GM18526 (cell line): Measurements from ENCODE around the gene TP63.

ENCODE experiments used
- POLR2A ChIP-seq: IDR thresholded peaks from 3 replicates; pipeline ENCODE4 v1.6.1; 2011; ENCODE audit not compliant: insufficient read length; ENCODE audit errors: extremely low read depth

The TP63 gene

GRCh38 chr3:189772584-189772983 lies 141.4 kb downstream of the TP63 start:
- no peak for TF ChIP-seq POLR2A

- TF ChIP-seq POLR2A: no peak
Observed at GRCh38 chr3:189773056-189773455, 141.9 kb downstream of the TP63 start.

- TF ChIP-seq POLR2A: no peak
Observed at GRCh38 chr3:189776149-189776824, 145.1 kb downstream of the TP63 start.

- no peak for TF ChIP-seq POLR2A
Observed at GRCh38 chr3:189778340-189778950, 147.3 kb downstream of the TP63 start.

GRCh38 chr3:189779166-189779565 lies 148.0 kb downstream of the TP63 start:
- no peak for TF ChIP-seq POLR2A

- TF ChIP-seq POLR2A: no peak
Observed at GRCh38 chr3:189780546-189781270, 149.5 kb downstream of the TP63 start.

- no peak for TF ChIP-seq POLR2A
Observed at GRCh38 chr3:189781415-189781814, 150.2 kb downstream of the TP63 start.

GRCh38 chr3:189786479-189787064 lies 155.4 kb downstream of the TP63 start:
- TF ChIP-seq POLR2A: no peak

GRCh38 chr3:189787191-189787590 lies 156.0 kb downstream of the TP63 start:
- TF ChIP-seq POLR2A: no peak

GRCh38 chr3:189787632-189788031 lies 156.4 kb downstream of the TP63 start:
- TF ChIP-seq POLR2A: no peak

- no peak for TF ChIP-seq POLR2A
Observed at GRCh38 chr3:189789432-189789831, 158.2 kb downstream of the TP63 start.

- no peak for TF ChIP-seq POLR2A
Observed at GRCh38 chr3:189790658-189791057, 159.5 kb downstream of the TP63 start.

- TF ChIP-seq POLR2A: no peak
Observed at GRCh38 chr3:189792046-189792929, 161.1 kb downstream of the TP63 start.

GRCh38 chr3:189794518-189794917 lies 163.3 kb downstream of the TP63 start:
- no peak for TF ChIP-seq POLR2A
